Smooth muscle cell of the brain vasculature (primary cell): ENCODE data around the gene PADI2.
"Not testable (repeated sequence)": the region's sequence is repeated elsewhere in the genome, so short reads cannot be mapped to it uniquely, and the experiment has no call there.

ENCODE experiments used
- DNase-seq: peaks from one replicate; pipeline ENCODE4 v3.0.0-alpha.2; 2012; ENCODE audit warnings: low read depth, low spot score

The PADI2 gene

GRCh38 chr1:17081439-17081838 lies 37.8 kb downstream of the PADI2 start:
- no peak for DNase-seq

- no peak for DNase-seq
Observed at GRCh38 chr1:17080880-17081279, 38.4 kb downstream of the PADI2 start.

GRCh38 chr1:17080085-17080759 lies 39.0 kb downstream of the PADI2 start:
- DNase-seq, result no peak

DNA sequence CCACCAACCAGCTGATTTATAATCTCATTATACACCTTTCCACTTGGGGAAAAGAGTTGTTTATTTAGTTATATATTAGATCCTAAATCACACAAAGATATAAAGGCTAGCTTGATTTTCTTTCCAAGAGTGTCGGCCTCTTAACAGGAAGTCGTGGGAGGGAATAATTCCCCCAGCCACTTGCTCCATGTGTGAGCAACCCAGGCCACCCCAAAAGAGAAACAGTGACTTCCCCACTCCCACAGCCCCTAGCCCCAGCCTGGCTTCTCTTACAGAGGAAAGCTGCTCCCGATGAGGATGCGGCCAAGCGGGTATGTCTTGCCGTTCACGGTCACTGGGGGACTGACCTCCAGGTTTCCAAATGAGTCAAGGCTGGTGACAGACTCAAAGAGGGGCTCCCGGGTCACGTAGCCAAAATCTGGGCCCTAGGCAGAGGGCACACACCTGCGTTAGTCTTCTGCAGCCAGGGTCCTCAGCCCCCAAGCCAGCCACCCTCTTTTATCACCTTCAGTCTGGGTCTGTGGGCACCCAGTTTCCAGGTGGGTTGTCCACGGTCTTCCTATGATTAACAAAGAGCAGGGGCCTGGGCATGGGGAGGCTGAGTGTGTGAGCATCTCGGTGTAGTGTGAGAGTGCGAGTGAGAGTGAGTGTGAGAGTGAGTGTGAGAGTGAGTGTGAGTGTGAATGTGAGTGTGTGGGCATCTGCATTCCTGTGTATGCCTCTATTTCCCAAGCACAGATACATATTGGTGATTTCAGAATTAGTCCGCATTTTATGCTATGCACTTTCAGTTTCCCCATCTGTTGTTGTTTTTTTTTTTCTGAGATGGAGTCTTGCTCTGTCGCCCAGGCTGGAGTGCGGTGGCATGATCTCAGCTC lies 40.0 kb downstream of the PADI2 start:
- DNase-seq, result no peak

DNA sequence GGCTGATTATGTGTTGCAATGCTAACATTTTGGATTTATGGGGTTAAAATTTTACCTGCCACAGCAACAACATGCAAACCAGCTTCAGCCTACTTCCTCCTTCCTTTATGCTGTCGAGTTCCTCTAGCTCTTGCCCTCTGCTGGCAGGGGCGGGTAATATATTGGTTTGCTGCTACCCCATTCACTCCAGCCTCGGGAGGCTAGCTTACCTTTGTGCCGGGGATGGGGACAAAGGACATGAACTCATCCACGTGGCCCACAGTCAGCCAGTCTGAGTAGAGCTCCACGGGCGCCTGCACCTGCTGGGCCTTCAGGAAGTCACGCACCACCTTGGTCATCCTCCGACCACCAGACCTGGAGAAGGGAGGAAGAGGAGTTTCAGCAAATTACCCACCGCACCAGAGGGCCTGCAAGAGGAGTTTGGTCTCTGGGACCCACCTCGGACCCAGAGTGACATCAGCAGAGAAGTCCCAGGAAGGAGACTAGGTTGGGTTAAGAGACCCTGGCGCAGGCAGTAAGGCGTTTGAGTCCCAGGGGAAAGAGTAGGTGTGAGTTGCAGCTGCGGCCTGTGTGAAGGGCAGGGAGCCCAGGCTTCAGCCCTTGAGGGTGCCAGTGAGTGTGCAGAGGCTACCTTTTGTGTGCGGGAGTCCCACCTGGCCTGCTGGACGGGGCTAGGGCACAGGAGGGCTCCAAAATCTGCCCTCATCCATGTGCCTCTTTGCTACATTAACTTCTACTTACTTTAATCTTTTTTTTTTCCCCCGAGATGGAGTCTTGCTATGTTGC lies 43.6 kb downstream of the PADI2 start:
- DNase-seq, result no peak

DNA sequence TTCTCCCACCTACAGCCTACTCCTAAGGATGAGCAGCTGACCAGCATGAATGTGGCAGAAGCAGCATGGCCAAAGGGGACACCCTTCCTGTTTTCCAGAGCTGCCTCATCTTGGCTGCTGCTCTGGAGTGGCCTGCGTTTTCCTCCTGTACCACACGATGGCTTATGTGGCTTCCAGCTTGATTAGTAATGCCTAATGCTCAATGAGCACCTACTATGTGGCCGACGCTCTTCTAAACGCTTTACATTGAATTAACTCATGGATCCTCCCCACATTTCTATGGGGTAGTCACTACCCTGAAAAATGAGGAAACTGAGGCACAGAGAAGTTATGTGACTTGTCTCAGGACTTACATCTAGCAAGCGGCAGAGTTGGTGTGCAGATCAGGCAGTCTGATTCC lies 47.5 kb downstream of the PADI2 start:
- no peak for DNase-seq

DNA sequence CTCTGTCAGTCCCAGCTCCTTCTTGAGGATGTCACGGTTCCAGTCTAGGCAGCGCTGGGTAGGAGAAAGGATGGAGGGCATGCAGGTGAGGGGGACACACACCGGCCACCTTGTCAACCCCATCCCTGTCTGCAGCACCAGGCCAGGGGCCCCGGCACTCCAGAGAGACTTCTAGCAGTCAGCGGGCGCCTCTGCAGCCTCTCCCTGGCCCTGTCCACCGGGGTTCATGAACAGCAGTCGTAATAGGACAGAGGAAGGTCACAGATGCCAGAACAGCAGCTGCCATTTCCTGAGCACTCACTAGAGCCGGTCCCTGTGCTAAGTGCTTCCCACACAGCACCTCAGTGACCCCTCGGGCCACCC lies 49.1 kb downstream of the PADI2 start:
- DNase-seq, result no peak

DNA sequence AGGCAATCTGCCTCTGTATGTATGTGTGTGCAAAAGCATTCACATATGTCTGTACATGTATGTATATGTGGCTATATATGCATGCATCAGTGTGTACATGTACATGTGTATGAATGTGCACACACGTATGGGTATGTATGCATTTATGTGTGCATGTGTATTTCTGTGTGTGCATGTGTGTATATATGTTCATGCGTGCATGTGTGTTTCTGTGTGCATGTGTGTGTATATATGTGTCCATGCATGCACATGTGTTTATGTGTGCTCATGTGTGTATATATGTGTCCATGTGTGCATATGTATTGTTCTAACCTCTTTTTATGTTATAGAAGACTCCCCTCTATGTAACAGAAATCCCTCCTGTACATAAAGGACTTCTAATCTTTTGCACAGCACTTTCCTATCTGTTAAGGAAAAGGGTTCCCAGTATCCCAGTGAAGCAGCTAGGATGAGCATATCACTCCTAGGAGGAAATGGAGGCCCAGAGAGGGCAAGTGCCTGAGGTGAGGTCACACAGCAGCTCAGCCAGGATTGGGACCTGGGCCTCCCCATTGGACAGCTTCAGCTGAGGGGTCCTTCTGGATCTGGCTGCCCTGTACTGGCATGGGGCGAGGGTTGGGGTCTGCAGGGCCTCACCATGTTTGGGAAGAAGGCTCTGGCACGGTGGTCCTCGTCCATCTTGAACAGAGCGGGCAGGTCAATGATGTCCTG lies 49.6 kb downstream of the PADI2 start:
- no peak for DNase-seq

DNA sequence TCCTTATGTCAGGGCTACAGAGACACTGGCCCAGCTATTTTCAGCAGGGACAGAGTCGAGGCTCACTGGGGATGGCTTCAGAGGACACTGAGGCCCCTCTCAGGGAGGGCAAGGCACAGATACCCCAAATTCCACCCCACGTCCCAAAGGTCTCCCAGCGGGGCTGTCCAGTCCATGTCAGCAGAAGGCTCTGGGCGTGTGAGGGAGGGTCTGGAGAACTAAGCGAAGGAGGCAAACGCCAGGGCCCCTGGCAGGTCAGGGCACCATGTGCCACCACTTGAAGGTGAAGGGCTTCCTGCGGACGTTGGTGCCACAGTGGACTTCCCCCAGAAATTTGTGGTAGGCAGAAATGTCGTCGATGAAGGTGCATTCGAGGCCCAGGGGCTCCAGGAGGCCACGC lies 50.5 kb downstream of the PADI2 start:
- DNase-seq, result no peak

DNA sequence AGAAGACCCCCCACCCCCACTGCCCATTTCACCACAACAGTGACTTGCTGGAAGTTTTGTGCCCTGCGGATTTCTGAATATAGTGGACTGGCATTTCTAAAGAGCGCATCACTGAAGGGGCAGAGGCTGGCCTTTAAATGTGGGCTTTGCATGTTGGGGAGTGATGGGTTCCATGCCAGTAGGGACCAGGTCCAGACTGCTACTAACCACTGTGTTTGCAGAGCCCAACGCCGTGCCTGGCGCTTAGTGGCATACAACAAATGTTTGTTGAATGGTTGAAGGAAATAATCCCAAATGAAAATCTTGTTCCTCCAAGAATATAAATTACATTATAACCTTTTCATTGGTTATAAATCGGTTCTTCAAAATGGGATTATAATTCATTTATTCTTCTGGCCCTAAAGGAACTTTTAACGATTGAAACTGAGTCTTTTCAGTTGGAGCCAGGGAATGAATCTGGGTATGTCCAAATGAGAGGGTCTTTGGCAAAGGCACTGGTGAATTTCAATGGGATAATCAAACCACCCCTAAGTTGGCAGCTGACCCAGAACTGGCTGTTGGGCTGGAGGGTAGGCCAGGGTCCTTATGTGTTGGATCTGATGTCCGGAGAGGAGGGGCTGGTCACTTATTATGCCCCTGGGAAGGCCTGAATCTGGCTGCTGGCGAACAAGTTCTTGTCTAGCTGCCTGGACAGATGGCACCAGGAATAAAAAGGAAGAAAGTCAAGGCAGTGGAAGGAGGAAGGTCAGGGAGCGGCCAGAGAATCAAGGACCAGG lies 51.6 kb downstream of the PADI2 start:
- DNase-seq, result no peak

GRCh38 chr1:17067069-17067426 lies 52.2 kb downstream of the PADI2 start:
- no peak for DNase-seq

DNA sequence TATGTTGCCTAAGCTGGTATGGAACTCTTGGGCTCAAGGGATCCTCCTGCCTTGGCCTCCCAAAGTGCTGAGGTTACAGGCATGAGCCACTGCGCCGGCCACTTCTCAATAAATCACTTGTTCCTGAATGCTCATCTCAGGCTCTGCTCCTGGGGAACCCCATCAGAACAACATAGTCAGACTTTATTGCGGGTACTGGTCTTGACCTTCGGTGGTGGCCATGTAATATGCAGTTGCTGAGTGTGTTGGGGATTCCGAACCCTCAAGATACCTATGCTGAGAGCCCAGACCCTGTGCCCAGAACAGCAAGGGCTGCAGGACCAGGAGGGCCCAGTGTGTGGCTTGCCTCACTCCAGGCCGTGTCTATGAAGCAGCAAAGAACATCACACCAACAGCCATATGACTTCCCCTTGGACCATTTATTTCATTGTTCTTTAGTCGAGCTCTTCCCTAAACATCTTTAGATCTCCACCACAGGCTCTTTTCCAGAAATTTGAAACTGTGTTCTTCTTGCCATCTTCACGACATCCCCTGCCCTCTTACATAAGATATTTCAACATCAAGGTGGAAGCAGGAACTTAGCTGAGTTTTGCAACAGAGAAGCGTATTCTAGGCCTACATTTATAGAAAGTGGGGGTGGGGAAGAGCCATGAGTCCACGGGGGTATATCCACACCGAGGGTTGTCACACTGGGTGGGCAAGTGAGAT lies 52.7 kb downstream of the PADI2 start:
- no peak for DNase-seq

- DNase-seq, result no peak
Observed at GRCh38 chr1:17065666-17066065, 53.6 kb downstream of the PADI2 start.

GRCh38 chr1:17062751-17063150 lies 56.5 kb downstream of the PADI2 start:
- not testable (repeated sequence) for DNase-seq

- no peak for DNase-seq
Observed at GRCh38 chr1:17061892-17062291, 57.4 kb downstream of the PADI2 start.

GRCh38 chr1:17061486-17061885 lies 57.8 kb downstream of the PADI2 start:
- DNase-seq, result no peak

DNA sequence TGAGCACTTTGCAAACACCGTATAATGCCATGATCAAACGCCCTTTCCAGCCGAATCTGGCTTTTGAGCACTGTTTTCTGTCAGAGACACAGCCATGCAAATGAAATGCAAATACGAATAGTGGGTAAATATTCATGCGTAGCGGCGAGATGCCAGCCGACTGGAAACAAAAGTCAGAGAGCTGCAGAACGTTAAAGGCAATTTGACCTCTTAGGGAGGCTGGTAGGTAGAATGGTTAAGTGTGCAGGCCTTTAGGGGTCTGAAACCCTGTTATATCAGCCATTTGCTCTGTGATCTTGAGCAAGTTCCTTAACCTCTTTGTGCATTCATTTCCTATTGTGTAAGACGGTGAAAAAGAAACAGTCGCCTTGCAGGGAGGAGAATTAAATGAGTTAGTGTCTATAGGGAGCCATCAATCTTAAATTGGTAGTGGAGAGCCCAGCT lies 58.9 kb downstream of the PADI2 start:
- no peak for DNase-seq

DNA sequence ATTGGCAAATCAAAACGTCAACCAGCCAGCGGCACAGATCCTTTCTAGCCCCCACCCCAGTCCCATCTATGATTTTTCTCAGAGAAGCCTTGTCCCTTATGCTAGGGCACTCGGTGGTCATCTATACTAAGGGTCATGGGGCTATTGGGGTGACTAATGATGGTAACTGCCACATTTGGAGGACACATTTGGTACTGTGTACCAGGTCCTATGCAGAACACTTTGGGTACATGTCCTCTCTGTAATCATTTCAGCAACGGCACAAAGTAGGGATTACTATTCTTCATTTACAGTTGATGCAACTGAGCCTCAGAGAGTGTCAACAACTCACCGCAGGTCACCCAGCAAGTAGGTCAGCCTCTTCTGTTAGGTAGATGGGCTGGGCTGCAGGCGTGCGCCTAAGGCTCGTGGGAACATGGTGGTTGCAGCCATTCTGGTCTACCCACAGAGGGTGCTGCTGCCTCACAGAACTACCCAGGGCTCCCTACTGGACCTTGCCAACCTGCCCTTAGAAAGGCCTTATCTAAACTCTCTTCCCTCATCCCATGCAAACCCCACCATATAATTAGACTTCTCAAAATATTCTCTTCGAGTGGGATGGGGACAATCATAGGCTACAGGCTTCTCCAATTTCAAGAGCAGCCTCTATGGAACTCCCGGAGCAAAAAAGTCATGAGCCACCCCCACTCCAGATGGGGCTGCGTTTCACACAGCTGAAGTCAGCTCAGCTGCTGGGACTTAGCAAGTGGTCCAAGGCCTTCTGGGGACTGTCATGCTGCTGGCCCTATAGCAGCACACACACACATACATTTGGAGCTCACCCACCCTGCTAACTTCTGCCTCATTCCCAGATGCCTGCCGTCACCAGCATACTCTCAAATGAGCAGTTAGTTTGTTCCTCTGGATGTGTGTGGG lies 59.6 kb downstream of the PADI2 start:
- no peak for DNase-seq

DNA sequence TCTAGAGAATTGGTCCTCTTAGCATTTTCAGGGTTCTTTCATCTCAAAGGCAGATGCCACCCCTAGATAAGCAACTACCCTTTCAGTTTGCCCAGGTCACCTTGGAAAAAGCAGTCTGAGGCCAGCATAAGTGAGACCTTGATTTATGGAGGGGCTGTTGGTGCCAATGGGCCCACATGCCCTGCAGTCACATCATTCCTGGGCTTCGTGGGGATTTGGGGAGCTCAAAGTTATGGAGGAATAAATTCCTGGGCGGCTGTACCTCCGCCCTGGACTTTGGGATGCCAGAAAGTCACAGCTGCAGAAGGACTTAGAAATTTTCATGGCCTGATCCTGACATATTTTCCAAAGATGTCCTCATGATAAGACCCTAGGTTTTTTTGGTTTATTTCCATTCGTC lies 62.7 kb downstream of the PADI2 start:
- DNase-seq, result no peak
